GM21515 (cell line): ENCODE measurements around the gene CEP85L.

ENCODE experiments used
- ATAC-seq: cut with Tn5 transposase; IDR thresholded peaks from one replicate; pipeline ENCODE4 v1.9.1; 2021; ENCODE audit not compliant: unreplicated experiment

The CEP85L gene

DNA sequence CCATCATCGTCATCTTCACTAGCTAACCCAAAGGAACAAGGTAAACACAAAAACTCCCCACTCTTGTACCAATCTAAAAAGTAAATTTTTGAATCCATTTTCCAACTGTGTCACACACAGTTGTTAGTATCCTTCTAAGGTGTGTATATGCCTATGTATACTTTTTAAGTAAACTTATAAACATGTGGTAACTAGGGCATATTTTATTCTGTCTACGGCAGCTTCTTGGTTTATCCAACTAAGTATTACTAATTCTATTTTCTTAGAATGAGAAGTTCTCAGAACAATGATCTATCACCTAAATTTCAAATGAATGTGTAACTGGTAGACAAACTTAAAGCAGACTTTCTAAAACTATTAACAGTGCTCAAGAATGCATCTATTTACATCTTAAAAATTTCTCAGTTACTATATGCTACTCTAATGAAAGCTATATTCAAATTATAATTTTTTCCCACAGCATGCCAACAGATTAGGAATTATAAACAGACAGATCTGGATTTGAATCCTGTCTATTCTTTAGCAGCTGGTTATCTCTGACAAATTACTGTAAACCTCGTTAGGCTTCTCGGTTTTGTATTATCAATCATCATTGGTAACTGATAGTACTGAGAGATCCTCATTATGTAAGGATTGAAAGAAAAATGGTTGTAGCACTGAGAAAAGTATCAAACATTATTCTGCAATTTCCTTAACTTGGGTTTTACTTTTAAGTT, 105.1 kb downstream of the CEP85L start:
- no peak for ATAC-seq

DNA sequence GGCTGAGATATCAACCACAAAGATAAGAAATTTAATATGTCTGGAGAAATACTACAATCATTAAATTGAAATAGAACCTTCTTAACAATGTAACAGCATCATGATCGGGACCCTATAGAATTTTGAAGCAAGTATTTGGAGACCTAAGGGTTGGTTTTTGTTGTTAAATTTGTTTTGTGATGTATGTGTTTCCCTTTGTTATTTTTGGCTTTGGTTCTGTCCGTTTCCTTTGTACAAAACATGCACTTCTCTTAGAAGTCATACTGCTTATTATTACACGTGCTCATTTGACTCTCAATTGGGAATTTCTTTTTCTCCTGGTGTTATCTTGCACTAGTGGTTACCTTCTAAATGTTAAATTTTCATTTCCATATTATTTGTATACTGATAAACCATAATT, 107.3 kb downstream of the CEP85L start:
- ATAC-seq: no peak

DNA sequence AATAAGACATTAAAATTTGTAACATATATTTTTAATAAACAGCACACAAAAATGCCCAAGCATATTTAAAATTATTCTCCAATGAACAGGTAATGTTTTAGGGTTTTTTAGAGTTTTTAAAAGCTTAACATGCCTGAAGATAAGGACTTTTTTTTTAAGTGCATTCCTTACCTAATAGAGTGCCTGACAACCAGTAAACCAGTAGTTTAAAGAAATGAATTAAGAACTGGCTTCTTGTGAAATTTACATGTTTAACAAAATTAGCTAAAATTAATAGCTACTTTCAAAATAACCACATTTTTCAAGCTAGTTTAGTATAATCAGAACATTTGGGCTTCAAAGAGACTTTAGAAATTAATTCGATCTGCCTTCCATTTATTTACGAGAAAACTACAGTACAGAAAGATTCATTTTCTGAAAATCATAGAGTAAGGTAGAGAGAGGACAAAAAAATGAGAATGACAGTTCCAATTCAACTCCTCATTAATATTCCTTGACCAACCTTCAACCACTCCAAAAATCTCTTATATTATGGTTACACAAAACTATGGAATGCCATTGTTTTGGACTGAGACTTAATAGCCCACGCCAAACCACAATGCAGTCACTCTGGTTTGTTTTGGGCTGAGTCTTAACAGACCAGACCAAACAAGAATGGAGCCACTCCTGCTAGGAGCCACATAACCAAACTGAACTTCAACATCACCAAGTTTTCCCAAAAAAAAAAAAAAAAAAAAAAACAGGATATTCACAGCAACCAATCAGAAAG, 109.0 kb downstream of the CEP85L start:
- no peak for ATAC-seq

DNA sequence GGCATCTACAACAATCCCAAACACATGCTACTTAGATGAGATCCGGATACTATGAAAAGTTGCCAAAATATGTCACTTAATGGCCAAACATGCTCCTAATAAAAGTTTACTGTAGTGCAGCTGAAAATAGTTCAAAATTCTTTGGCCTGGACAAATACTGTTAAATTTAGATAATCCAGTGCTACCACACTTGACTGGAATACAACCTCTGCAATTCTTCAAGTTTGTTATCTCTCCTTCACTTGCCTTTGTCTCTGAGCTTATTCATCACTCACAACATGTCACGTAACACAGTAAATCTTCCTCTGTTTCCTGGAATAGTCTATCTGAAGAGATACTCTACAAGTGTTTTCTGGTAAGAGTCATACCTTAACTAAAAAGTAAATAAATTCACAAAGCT, 113.8 kb downstream of the CEP85L start:
- ATAC-seq: no peak

DNA sequence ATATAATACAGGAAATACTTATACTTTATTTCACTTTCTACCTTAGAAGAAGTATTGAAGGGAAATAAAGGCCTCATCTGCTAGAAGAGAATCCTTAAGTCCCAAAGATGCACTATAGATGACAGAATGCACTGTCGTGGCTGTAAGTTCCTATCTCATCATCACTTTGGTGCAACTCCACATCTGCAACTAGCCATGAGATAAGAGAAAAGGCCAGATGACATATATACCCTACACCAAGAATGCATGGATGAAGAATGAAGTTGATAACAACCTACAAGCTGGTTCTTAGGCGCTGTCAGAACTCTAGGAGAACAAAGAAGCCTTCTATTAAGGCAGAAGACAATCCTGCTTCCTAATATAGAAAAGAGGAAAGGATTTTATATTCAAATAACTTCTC, 114.9 kb downstream of the CEP85L start:
- no peak for ATAC-seq

DNA sequence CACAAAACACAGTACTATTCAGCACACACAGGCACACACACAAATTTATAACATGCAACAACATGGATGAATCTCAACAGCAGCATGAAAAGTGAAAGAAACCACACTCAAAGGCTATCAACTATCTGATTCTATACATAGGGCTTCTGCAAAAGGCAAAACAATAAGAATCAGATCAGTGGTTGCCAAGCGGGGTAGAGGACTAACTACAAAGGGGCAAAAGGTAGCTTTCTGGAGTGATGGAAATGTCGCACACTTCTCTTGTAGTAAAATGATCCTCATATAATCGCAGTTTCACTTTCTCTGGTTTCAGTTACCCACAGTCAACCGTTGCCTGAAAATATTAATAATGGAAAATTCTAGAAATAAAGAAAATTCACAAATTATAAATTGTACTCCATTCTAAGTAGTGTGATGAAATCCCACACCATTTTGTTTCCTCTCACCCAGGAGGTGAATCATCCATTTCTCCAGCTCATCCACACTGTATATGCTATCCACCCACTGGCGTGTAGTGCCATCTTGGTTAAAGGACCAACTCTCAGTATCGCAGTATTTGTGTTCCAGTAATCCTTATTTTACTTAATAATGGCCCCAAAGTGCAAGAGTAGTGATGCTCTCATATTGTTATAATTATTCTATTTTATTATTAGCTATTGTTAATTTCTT, 116.1 kb downstream of the CEP85L start:
- no peak for ATAC-seq

DNA sequence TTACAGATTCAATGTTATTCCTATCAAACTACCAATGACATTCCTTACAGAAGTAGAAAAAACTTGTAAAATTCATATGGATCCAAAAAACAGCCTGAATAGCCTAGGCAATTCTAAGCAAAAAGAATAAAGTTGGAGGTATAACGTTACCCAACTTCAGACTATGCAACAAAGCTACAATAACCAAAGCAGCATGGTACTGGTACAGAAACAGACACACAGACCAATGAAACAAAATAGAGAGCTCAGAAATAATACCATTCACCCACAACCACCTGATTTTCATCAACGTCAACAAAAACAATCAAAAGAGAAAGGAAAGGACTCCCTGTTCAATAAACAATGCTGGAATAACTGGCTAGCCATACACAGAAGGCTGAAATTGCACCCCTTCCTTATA, 120.4 kb downstream of the CEP85L start:
- no peak for ATAC-seq

DNA sequence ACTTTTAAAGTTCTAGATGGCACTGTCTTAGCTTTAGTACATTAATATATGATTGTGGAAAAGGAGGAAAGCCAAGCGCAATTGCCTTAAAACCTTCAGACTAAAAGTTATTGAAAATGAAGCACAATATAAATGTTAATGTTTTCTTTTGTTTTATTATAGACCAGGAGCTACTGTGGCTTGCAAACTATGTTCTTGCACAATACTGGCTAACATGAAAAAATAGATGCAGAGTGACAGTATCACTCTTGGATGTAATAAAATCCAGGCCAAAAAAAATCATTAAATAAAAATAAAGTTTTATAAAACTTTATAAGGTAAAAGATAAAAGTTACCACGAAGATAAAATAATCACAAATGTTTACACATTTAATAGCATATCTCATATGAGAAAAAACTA, 121.6 kb downstream of the CEP85L start:
- no peak for ATAC-seq

DNA sequence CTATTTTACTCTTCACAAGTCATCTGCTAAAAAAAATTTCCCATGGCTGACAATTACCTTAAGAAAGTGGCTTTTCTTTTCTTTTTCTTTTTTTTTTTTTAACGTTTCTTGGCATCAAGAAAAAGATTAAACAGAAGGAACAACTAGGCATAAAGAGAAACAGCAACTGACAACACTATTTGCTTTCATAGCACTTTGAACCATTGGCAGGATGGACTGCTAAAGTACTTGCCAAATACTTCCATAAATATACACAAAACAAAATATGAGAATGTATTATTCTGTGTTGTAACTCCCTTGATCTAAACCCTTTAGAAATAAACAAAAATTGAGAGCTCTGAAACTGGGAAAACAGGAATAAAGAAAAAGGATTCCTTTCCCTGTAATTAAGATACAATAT, 123.3 kb downstream of the CEP85L start:
- no peak for ATAC-seq

DNA sequence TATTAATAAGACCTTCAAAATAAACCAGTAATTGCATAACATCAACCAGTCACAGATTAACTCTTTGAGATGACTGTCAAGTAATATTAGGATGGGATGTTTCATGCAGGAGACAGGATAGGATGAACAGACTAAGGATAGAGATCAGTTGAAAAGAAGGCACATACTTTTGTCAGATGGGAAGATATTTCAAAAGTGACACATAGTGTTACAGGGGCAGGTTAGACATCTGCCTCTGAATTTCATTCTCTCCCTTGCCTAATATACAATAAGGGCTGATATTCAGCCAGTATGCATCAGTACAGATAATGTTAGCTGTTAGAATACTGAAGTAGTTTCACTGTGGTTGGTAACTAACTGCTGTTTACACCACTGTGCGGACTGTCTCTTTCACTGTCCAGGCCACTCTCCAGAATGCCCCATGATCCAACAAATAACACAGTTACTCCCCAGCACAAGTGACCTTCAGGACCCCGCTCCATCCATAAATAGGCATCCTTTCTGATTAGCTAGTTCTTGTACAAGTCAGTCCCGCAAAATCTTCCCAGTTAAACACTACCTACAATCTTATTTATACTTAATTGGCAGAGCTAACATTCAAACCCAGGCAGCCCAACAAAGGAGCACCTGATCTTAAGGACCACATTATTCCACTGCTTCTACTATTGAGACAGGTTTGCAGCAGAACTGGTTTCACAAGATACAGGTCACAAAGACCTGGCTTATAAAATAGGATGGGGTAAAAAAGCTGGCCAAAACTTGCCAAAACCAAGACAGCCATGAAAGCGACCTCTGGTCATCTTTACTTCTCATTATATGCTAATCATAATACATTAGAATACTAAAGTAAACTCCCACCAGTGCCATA, 125.2 kb downstream of the CEP85L start:
- ATAC-seq: no peak

DNA sequence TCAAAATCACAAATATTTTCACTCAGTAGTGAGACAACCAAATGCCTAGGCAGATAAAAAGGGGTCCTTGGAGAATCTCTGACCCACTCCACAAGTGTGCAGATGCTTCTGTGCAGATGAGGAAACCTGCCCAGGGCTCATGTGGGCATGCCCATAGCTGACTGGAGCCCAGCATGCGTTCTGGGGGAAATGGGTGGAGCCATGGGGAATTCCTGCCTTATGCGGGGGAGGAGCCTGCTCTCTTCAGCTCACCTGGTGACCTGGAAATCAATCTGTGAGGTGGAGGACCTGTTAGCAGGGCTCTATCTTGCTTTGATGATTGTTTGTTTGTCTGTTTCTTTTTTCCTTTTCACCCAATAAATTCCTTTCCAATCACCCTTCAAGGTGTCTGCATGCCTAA, 126.7 kb downstream of the CEP85L start:
- no peak for ATAC-seq

DNA sequence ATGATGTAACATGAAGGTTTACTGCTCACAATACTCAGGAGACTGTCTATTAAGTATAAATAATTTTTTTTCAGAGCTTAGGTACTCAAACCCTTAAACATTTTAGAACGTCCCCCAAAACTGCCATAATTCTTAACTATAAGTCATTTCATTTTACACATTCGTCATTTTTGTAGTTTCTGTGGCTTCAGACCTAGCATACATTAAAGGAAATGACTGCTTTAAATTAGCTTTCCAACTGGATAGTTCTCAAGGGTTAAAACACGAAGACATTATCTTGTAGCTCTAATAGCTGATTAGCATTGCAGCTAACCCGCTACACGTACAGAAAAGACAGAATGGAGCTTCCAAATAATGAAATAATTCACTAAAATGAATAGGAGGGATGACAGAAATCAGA, 128.2 kb downstream of the CEP85L start:
- ATAC-seq: no peak

DNA sequence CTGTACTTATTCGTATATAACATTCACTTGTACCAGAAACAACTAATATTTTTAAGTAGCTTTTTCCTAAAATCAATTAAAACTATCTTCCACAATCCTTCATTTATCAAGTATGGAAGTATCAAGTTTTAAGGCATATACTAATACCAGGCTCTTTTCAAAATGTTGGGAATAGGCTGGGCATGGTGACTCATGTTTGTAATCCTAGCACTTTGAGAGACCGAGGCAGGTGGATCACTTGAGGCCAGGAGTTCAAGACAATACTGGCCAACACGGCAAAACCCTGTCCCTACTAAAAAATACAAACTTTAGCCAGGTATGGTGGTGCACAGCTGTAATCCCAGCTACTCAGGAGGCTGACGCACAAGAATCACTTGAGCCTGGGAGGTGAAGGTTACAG, 129.0 kb downstream of the CEP85L start:
- ATAC-seq: no peak

DNA sequence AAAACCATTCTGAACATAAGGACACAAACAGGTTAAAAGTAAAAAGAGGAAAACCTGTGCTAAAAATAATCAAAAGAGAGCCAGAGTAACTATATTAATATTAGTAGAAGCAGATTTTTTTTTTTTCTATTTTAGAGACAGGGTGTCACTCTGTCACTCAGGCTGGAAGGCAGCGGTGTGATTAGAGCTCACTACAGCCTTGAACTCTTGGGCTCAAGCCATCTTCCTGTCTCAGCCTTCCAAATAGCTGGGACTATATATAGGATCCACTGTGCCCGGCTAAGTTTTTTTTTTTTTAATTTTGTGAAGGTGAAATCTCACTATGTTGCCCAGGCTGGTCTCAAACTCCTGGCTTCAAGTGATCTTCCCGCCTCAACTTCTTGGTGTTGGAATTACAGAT, 136.7 kb downstream of the CEP85L start:
- no peak for ATAC-seq

DNA sequence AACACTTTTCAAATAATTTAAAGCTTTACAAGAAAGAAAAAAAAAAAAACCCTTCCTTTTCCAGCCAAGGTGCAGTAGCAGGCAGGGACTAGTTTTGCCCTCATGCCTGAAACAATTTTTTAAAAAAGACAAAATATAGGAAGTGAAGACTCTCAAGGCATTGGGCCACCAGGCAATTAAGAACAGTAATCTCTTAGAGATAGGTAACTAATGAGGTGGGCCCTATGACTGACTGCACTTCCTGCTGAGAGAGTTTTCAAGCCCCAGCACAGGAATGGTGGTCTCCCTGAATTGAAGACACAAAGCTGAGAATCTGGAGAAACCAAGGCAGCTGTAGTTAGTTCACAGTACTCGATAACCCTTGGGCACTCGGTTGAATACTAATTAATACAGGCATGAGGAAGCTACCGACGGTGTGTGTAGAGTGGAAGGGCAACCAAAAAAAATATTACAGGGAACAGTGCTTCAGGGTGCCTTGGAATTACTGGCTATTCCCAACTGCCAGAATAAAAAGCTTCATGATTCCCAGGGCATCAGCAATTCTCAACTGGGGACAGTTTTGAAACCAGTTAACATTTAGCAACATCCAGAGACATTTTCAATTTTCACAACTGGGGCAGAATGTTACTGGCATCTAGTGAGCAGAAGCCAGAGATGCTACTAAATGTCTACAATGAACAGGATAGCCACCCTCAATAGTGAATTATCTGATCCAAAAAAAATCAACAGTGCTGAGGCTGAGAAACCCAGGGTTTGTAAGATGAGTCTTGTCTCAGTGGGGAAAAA, 139.3 kb downstream of the CEP85L start:
- no peak for ATAC-seq

DNA sequence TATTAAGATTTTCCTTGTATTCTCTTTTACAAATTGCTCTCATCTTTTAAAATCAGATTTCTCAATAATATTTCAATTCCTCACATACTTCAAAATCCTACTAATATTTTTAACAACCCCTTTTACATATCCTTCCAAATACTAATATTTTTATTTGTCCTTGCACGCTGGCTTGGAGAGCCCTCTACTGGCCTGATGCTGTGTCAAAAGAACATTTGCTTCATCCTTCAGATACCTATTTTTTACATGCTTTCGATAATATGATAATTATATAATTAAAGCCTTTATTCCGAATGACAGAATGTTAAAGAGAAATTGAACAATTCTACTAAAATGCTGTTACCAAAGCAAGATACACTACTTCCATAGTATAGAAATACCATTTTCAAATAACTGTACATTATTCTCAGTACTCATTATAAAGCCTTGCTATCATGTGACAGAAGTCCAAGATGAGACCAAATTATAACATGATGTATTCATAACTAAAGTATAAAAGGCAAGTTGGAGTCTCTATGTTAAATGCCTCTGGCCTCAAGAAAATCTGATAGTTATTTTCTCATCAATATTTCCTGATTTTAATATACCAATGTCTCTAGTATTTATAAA, 142.3 kb downstream of the CEP85L start:
- ATAC-seq: no peak

DNA sequence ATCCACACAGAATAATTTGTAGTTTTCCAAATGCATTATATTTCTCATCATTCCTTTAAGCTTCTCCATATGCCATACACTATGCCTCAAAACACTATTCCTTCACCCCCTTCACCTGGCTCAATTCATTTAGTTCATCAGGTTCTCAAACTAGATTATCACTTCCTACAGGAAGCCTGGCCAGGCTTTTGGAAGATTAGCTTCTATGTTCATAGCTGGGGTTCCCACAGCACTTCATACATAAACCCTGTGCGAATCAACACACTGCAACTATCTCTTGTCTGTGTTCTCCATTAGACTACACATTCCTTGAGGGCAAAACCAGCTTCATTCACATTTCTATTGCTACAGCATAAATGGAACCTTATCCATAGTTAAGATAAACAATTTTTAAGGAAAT, 143.8 kb downstream of the CEP85L start:
- no peak for ATAC-seq

DNA sequence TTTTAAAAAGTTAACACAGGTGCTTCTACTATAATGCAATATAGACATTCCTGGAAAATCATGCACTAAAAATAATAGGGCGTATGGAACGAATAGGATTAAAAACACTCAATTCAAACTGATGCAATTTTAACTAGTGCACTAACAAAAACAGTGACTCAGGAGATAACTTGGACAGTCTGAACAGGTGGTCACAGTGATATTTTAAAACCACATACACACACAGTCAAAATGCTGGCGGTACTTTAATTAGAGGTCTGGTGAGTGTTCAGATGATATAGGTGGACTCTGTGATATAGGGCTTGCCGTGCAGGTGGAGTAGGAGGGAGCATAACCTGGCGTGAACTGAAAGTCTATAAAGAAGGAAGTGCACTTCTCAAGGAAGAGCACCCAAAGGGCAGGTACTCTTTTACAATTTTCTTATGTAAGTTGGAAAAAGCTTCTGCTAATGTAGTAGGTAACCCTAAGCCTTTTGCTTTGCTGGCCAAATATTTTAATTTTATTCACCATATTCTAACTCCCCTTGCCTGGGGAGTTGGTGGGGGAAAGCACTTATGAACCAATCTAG, 145.2 kb downstream of the CEP85L start:
- no peak for ATAC-seq

DNA sequence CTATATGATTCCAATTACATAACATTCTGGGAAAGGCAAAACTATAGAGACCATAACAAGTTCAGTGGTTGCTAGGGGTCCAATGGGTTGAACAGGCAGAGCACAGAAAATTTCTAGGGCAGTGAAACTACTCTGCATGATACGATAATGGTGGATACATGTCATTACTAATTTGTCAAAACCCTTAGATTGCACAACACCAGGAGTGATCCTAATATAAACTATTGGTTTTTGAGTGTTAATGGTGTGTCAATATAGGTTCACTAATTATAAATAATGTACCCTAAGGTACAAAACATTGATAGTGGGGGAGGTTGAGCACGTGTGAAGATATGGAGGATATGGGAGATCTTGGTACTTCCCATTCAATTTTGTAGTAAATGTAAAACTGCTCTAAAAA, 145.7 kb downstream of the CEP85L start:
- no peak for ATAC-seq

DNA sequence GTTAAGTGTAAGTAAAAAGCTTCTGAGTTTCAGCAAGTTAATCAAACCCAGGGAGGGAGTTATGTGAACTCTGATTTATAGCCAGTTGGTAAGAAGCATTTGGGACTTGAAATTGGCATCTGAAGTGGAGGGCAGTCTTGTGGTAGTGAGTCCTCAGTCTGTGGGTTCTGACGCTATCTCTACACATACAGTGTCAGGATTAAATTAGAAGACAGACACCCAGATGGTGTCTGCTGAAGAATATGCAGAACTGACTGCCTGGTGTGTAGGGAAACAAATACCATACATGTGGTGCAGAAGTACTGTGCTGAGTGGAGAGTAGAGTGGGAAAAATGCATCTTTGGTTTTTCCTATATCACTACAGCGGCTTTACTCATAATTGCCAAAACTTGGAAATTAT, 146.8 kb downstream of the CEP85L start:
- no peak for ATAC-seq
